Nephron (organoid): ENCODE data around the gene NEO1.

Experiments used
- H3K27ac Mint-ChIP-seq, 3 experiments: 2 replicates each; pipeline ENCODE4 v1.8.0; 2020; ENCODE audit warnings: mixed read lengths in 3 of 3, mild to moderate bottlenecking in 2 of 3, moderate library complexity in 1 of 3
- H3K27me3 Mint-ChIP-seq: 2 replicates; pipeline ENCODE4 v1.8.0; 2021; ENCODE audit warnings: low read depth, mild to moderate bottlenecking, moderate library complexity, mixed read lengths
- H3K36me3 Mint-ChIP-seq: 2 replicates; pipeline ENCODE4 v1.8.0; 2020; ENCODE audit warnings: low read depth, mixed read lengths
- H3K4me1 Mint-ChIP-seq: 2 replicates; pipeline ENCODE4 v1.8.0; 2020; ENCODE audit warnings: mixed read lengths
- H3K4me3 Mint-ChIP-seq, 3 experiments: 2 replicates each; pipeline ENCODE4 v1.8.0; 2020; ENCODE audit warnings: mild to moderate bottlenecking in 3 of 3, mixed read lengths in 3 of 3, moderate library complexity in 2 of 3
- H3K9me3 Mint-ChIP-seq: 2 replicates; pipeline ENCODE4 v1.8.0; 2020; ENCODE audit warnings: mixed read lengths
- TF ChIP-seq, protein P1 (sequence below), 3 experiments: fragments of 200-600 bp; sonication (generic); IDR thresholded peaks; one replicate each; pipeline ENCODE4 v1.5.0; 2021; ENCODE audit warnings: antibody characterized with exemption in 3 of 3; ENCODE audit not compliant: unreplicated experiment in 3 of 3

NEO1 gene

DNA sequence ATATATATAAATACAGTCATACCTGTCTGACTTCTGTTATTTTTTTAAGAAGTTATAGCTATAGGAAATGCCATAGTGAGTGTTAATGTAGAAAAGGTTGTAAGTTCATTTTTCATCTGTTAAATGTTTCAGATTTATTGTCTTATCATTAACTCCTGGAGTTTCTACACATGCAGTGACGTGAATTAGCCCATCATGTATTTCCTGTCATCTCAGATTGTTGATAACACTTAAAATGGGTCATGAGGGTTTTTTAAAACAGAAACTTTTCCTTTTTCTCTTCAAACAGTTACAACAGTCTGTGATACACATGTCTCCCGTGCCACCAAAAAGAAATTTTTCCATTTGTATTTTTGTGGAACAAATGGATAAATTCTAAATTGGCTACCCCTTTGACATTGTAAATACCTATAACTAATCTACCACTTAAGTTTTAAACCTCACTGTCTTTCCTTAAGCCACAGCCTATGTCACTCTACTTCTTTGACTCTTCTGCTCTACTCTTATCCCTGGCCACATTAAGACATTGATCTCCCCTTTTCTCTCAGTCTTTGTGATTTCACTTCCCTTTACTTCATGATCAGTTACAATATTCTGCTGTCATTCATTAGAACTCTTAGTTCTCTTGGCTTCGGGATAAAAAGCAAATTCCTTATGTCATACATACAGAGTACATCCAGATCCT lies 89.1 kb downstream of the NEO1 start:
- Mint-ChIP-seq H3K4me1 (peaks cover 14% of the 10 kb centered on the region), H3K9me3 (no peaks in the 10 kb centered on the region), H3K27me3 (no peaks in the 10 kb centered on the region), H3K36me3 (peaks cover 47% of the 10 kb centered on the region), H3K27ac (peak overlapping the region; percentile 36 to 73 (median 42)), H3K4me3 (no peak overlapping the region)
- TF ChIP-seq, protein P1, sequence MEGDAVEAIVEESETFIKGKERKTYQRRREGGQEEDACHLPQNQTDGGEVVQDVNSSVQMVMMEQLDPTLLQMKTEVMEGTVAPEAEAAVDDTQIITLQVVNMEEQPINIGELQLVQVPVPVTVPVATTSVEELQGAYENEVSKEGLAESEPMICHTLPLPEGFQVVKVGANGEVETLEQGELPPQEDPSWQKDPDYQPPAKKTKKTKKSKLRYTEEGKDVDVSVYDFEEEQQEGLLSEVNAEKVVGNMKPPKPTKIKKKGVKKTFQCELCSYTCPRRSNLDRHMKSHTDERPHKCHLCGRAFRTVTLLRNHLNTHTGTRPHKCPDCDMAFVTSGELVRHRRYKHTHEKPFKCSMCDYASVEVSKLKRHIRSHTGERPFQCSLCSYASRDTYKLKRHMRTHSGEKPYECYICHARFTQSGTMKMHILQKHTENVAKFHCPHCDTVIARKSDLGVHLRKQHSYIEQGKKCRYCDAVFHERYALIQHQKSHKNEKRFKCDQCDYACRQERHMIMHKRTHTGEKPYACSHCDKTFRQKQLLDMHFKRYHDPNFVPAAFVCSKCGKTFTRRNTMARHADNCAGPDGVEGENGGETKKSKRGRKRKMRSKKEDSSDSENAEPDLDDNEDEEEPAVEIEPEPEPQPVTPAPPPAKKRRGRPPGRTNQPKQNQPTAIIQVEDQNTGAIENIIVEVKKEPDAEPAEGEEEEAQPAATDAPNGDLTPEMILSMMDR (IDR thresholded peaks at IDR 0.05; ENCODE audit: unreplicated experiment in 3 of 3): no peak

DNA sequence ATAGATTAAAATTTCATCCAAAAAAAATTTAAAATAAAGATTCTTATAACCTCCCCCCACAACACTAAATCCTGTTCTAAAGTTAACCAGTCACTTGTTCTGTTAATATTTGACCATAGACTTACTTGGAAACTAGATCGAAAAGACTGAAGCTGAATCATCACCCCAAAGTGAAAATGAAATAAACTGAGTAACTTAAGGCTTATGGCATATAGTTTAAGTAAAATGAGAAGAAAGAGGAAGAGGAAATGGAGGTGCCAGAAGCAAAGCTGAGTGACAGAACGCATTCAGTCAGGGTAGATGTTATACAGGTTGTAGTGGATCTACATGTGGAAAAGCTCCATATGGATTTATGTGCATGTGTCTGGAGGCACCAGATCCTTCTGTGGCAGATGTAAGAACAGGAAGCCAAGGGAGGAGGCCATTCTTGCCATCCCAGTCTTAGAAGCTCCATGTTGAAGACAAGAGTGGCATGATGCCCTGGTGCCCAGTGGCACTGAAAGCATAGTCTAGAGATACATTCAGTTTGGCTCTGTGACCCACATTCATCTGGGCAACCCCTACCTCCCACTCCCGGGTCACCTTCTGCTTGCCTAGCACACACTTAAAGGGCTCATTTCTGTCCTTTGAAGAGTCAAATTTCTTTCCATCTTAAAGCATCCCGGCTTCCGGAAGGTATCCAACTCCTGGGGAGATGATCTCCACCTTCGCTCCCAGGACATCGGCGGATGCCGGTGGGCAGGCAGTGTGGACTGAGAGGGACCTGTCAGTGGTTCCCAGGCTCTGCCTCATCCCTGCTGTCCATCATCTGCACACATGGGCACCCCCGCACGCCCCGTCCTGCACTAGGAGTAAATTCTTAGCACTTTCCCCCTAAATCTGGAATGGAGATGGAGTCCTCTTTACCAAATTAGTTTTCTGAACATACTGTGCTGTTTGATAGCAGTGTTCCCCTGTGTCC lies 90.8 kb downstream of the NEO1 start:
- no peaks in the 10 kb centered on the region for H3K9me3 Mint-ChIP-seq

DNA sequence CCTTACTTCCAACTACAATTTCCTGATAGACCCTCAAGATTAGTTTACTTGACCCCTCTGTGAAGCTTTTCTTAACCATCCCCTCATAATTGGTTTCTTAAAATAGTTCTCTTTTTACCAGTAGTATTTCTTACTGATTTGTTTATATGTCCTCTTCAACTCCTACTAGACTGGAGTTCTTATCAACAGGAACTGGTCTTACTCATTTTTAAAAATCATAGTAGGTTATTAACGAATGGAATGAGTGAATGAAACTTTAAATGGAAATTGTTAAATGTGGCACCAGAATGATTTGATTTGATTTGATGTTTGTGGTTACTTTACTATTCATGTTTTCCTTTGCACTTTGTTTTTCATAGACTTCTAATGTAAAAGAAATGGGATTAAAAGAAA lies 91.5 kb downstream of the NEO1 start:
- Mint-ChIP-seq H3K27ac (peak overlapping the region in 2 of 3 experiments; percentile 2 to 68), H3K27me3 (no peaks in the 10 kb centered on the region), H3K9me3 (no peaks in the 10 kb centered on the region), H3K36me3 (peaks cover 40% of the 10 kb centered on the region), H3K4me3 (no peak overlapping the region), H3K4me1 (peaks cover 12% of the 10 kb centered on the region)
- TF ChIP-seq, protein P1 (IDR thresholded peaks at IDR 0.05; ENCODE audit: unreplicated experiment in 3 of 3): no peak

More for the DNA sequence above, 90.8 kb downstream of the NEO1 start:
- Mint-ChIP-seq H3K27ac (peak overlapping the region; percentile 6 to 82 (median 64)), H3K4me1 (peaks cover 14% of the 10 kb centered on the region), H3K4me3 (no peak overlapping the region), H3K27me3 (no peaks in the 10 kb centered on the region), H3K36me3 (peaks cover 39% of the 10 kb centered on the region)
- TF ChIP-seq, protein P1 (IDR thresholded peaks at IDR 0.05; ENCODE audit: unreplicated experiment in 3 of 3): no peak

DNA sequence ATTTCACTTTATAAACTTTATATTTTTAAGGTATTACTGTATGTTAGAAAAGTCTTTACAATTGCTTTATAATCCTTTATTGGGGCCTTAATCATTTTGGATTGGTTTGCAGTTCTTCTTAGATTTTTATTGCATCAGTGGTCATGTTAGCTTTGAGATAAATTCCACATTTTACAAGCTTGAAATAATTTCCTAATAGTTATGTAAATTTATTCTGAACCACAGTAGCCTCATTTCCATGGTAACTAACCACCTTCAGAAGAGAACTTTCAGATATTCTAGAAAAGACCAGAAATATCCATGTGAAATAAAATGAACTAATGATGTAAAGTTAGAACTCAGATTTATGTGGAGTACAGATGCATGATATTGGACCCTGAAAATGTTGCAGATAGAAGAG lies 94.2 kb downstream of the NEO1 start:
- no peak overlapping the region for H3K27ac Mint-ChIP-seq
- H3K27me3 Mint-ChIP-seq: no peaks in the 10 kb centered on the region
- TF ChIP-seq, protein P1 (IDR thresholded peaks at IDR 0.05; ENCODE audit: unreplicated experiment in 3 of 3): no peak
- peaks cover 53% of the 10 kb centered on the region for H3K36me3 Mint-ChIP-seq
- H3K4me3 Mint-ChIP-seq: no peak overlapping the region
- H3K9me3 Mint-ChIP-seq: peaks cover 5% of the 10 kb centered on the region
- H3K4me1 Mint-ChIP-seq: peaks cover 4% of the 10 kb centered on the region

DNA sequence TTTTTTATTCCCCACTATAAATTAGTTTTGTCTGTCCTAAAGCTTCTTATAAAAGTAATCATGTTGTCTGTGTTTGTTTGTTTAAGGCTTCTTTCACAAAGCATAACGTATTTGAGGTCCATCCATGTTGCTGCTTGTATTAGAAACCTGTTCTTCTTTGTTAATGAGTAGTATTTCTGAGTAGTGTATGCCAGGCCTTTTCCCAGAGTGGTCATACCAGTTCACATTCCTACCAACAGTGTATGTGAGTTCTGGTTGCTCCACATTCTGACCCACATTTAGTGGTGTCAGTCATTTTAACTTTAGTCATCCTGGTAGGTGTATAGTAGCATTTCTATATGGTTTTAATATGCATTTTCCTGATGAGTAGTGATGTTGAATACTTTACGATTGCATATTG lies 98.6 kb downstream of the NEO1 start:
- Mint-ChIP-seq H3K36me3 (peaks cover 71% of the 10 kb centered on the region), H3K27me3 (no peaks in the 10 kb centered on the region), H3K4me3 (no peak overlapping the region), H3K9me3 (peaks cover 27% of the 10 kb centered on the region), H3K27ac (no peak overlapping the region), H3K4me1 (no peaks in the 10 kb centered on the region)
- TF ChIP-seq, protein P1 (IDR thresholded peaks at IDR 0.05; ENCODE audit: unreplicated experiment in 3 of 3): no peak
